PC-9 (cell line): ENCODE results near the gene GCH1. TPM values are rescaled to one million over a fixed set of nuclear protein-coding genes. Genes with fewer than 3 reads are reported as not detected.
"Not testable (repeated sequence)": the region's sequence is repeated elsewhere in the genome, so short reads cannot be mapped to it uniquely, and the experiment has no call there.

Source experiments
- BruUV-seq: library from RNA; stranded (reverse); fragments of 400-500 nt; replicated peaks from 2 replicates; lab custom pipeline; 2021; lab: Mats Ljungman, UMichigan
- CTCF ChIA-PET: fragments of 300-600 bp; sonication (Branson Sonifier 250); formaldehyde crosslinking; loops from one replicate; lab custom pipeline; 2022; ENCODE audit warnings: antibody characterized with exemption; lab: Charles Lee
- POLR2A ChIA-PET: fragments of 300-600 bp; sonication (Branson Sonifier 250); formaldehyde crosslinking; loops from one replicate; lab custom pipeline; 2022; ENCODE audit warnings: antibody characterized with exemption; ENCODE audit not compliant: unreplicated experiment; lab: Charles Lee
- DNase-seq, 2 experiments: peaks; one replicate each; pipeline versions ENCODE4 v3.0.0 to v3.0.0-alpha.2; 2015 to 2022; ENCODE audit warnings: mixed read lengths in 1 of 2
- H2AFZ ChIP-seq: fragments of 200-600 bp; sonication (generic); 2 replicates; pipeline ENCODE4 v1.8.1; 2017; ENCODE audit warnings: antibody characterized with exemption
- H3F3A ChIP-seq: fragments of 200-600 bp; sonication (generic); 2 replicates; pipeline ENCODE4 v1.8.1; 2017; ENCODE audit warnings: antibody characterized with exemption, mild to moderate bottlenecking, low read depth; ENCODE audit not compliant: insufficient read depth
- H3K27ac ChIP-seq: fragments of 200-600 bp; sonication (generic); 2 replicates; pipeline ENCODE4 v1.6.1; 2016; ENCODE audit warnings: mixed run types
- H3K27me3 ChIP-seq: fragments of 200-600 bp; sonication (generic); 2 replicates; pipeline ENCODE4 v1.6.1; 2016; ENCODE audit warnings: low read depth, mixed run types; ENCODE audit not compliant: insufficient read depth
- H3K36me3 ChIP-seq: fragments of 200-600 bp; sonication (generic); 2 replicates; pipeline ENCODE4 v1.6.1; 2016; ENCODE audit warnings: low read depth, mixed run types
- H3K4me1 ChIP-seq: fragments of 200-600 bp; sonication (generic); replicated peaks from 2 replicates; pipeline ENCODE4 v1.6.1; 2016; ENCODE audit warnings: mixed run types; ENCODE audit not compliant: insufficient read depth
- H3K4me2 ChIP-seq: fragments of 200-600 bp; sonication (generic); 2 replicates; pipeline ENCODE4 v1.6.1; 2017; ENCODE audit warnings: mixed run types
- H3K4me3 ChIP-seq: fragments of 200-600 bp; sonication (generic); 2 replicates; pipeline ENCODE4 v1.6.1; 2016; ENCODE audit warnings: mixed run types
- H3K79me2 ChIP-seq: fragments of 200-600 bp; sonication (generic); 2 replicates; pipeline ENCODE4 v1.6.1; 2017; ENCODE audit warnings: low read depth, mixed run types
- H3K9me2 ChIP-seq: fragments of 200-600 bp; sonication (generic); 2 replicates; pipeline ENCODE4 v1.8.1; 2017; ENCODE audit warnings: mild to moderate bottlenecking; ENCODE audit not compliant: insufficient read depth
- H3K9me3 ChIP-seq: fragments of 200-600 bp; sonication (generic); 2 replicates; pipeline ENCODE4 v1.8.1; 2016; ENCODE audit warnings: low read depth; ENCODE audit not compliant: insufficient read depth
- H4K20me1 ChIP-seq: fragments of 200-600 bp; sonication (generic); 2 replicates; pipeline ENCODE4 v1.8.1; 2017; ENCODE audit not compliant: insufficient read depth
- EZH2 ChIP-seq: fragments of 200-600 bp; sonication (generic); IDR thresholded peaks from 2 replicates; pipeline ENCODE4 v1.8.0; 2017; ENCODE audit warnings: antibody characterized with exemption, low read depth
- intact Hi-C: fragments of 100-400 bp; cut with micrococcal nuclease; formaldehyde crosslinking; loops from one replicate; pipeline ENCODE4 v1.10.0; 2022; ENCODE audit not compliant: unreplicated experiment
- total RNA-seq: library from RNA; stranded (reverse); gene quantifications from 2 replicates; pipeline ENCODE4 v1.2.3, GENCODE V29; 2021
- TF ChIP-seq, protein P1 (sequence below): fragments of 200-600 bp; sonication (generic); conservative IDR thresholded peaks from 2 replicates; pipeline ENCODE4 v1.6.1; 2017; ENCODE audit warnings: mixed run types, antibody characterized with exemption, mild to moderate bottlenecking, moderate library complexity

GCH1 gene
- total RNA-seq, 1 experiment from 2014 or later, result 5.1 TPM

GRCh38 chr14:54916101-54916500 is 13.5 kb upstream of the GCH1 start:
- no peak overlapping the region for H2AFZ ChIP-seq
- ChIA-PET POLR2A (no interaction called here), CTCF (no interaction called here)
- no peaks in the 10 kb centered on the region for H3K4me1 ChIP-seq
- no peak overlapping the region for H3K4me2 ChIP-seq
- no peaks in the 10 kb centered on the region for H3K9me3 ChIP-seq
- no peak for TF ChIP-seq EZH2
- H3K27me3 ChIP-seq, result no peaks in the 10 kb centered on the region
- H3K9me2 ChIP-seq, result no peaks in the 10 kb centered on the region
- H3K4me3 ChIP-seq, result no peak overlapping the region
- H3K36me3 ChIP-seq, result no peaks in the 10 kb centered on the region
- no peaks in the 10 kb centered on the region for H4K20me1 ChIP-seq
- no peaks in the 10 kb centered on the region for H3F3A ChIP-seq
- no peak for DNase-seq
- H3K79me2 ChIP-seq, result no peaks in the 10 kb centered on the region
- H3K27ac ChIP-seq, result no peak overlapping the region
- BruUV-seq, result no TSS peak
- intact Hi-C loops, result no loop called here

DNA sequence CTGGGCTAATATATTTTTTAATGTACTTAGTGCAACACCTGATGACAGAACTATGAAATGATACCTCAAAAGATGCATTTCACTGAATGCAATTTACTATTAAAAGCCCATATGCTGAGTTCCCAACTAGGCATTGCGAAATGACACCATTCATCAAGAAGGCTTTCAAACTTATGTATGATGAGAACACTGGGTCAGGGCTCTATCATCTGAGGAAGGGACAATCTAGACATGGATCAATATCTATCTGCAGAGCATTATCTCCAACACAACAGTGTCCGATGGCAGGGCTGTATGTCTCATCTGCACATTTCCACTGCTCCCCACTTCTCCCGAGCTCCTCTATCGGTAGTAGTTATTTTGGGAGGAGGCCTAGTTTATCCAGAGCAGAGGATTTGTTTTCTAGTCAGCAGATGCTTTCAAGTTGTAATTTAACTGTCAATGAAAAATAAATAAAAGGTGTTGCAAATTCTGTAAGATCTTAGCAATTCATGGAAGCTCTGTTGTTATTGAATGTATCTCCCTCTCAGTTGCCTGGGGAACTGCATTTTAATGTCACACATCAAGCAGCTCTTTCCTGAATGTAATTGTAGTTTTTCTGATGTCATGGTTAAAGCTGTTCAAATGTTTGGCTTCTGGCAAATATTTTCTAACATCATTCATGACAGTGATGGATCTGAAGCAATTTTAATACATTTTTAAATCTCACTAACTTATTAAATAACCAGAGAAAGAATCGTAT is 7.4 kb upstream of the GCH1 start:
- H3K4me3 ChIP-seq, result no peak overlapping the region
- H3K79me2 ChIP-seq, result no peaks in the 10 kb centered on the region
- no TSS peak for BruUV-seq
- CTCF ChIA-PET, result no interaction called here
- H3K9me2 ChIP-seq, result no peaks in the 10 kb centered on the region
- no peaks in the 10 kb centered on the region for H3F3A ChIP-seq
- no peaks in the 10 kb centered on the region for H3K4me1 ChIP-seq
- intact Hi-C loops, result no loop called here
- H3K9me3 ChIP-seq, result no peaks in the 10 kb centered on the region
- DNase-seq, result no peak
- H4K20me1 ChIP-seq, result no peaks in the 10 kb centered on the region
- TF ChIP-seq EZH2, result no peak
- TF ChIP-seq, protein P1, sequence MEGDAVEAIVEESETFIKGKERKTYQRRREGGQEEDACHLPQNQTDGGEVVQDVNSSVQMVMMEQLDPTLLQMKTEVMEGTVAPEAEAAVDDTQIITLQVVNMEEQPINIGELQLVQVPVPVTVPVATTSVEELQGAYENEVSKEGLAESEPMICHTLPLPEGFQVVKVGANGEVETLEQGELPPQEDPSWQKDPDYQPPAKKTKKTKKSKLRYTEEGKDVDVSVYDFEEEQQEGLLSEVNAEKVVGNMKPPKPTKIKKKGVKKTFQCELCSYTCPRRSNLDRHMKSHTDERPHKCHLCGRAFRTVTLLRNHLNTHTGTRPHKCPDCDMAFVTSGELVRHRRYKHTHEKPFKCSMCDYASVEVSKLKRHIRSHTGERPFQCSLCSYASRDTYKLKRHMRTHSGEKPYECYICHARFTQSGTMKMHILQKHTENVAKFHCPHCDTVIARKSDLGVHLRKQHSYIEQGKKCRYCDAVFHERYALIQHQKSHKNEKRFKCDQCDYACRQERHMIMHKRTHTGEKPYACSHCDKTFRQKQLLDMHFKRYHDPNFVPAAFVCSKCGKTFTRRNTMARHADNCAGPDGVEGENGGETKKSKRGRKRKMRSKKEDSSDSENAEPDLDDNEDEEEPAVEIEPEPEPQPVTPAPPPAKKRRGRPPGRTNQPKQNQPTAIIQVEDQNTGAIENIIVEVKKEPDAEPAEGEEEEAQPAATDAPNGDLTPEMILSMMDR, result no peak
- POLR2A ChIA-PET, result no interaction called here
- H3K27me3 ChIP-seq, result no peaks in the 10 kb centered on the region
- no peaks in the 10 kb centered on the region for H3K36me3 ChIP-seq
- H3K4me2 ChIP-seq, result no peak overlapping the region
- no peak overlapping the region for H3K27ac ChIP-seq
- H2AFZ ChIP-seq, result no peak overlapping the region

DNA sequence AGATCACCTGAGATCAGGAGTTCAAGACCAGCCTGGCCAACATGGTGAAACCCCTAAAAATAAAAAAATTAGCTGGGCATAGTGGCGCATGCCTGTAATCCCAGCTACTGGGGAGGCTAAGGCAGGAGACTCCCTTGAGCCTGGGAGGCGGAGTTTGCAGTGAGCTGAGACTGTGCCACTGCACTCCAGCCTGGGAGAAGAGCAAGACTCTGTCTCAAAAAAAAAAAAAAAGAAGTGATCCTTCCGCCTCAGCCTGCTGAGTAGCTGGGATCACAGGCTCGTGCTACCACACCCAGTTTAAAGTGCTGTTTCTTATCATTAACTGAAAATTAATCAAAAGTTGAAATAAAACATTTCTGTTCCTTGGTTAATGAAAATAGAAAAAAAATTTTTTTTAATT is 6.3 kb upstream of the GCH1 start:
- POLR2A ChIA-PET, H3K79me2 ChIP-seq, H3K27ac ChIP-seq, CTCF ChIA-PET, BruUV-seq, H3K9me3 ChIP-seq, H3K4me1 ChIP-seq, DNase-seq, intact Hi-C loops, H3K4me2 ChIP-seq, H3K9me2 ChIP-seq, H4K20me1 ChIP-seq, H3F3A ChIP-seq, H3K4me3 ChIP-seq, H2AFZ ChIP-seq, H3K27me3 ChIP-seq, H3K36me3 ChIP-seq: not testable (repeated sequence)

- Histone ChIP-seq H3K9me3 (no peaks in the 10 kb centered on the region), H4K20me1 (no peaks in the 10 kb centered on the region), H3K27ac (no peak overlapping the region), H3K79me2 (no peaks in the 10 kb centered on the region), H3K4me2 (no peak overlapping the region), H3F3A (peaks cover 9% of the 10 kb centered on the region; the same call in 1 of the 2 replicates), H2AFZ (no peak overlapping the region), H3K4me1 (no peaks in the 10 kb centered on the region), H3K9me2 (no peaks in the 10 kb centered on the region), H3K4me3 (no peak overlapping the region), H3K36me3 (no peaks in the 10 kb centered on the region), H3K27me3 (no peaks in the 10 kb centered on the region)
- TF ChIP-seq EZH2, result no peak
- TF ChIP-seq, protein P1, result no peak
- CTCF ChIA-PET, result no interaction called here
- no peak for DNase-seq
- POLR2A ChIA-PET, result no interaction called here
- no TSS peak for BruUV-seq
- intact Hi-C loops, result no loop called here
Observed at GRCh38 chr14:54908190-54908589, 5.6 kb upstream of the GCH1 start.
